ENCODE data around the gene MMP19.

MMP19 gene

DNA sequence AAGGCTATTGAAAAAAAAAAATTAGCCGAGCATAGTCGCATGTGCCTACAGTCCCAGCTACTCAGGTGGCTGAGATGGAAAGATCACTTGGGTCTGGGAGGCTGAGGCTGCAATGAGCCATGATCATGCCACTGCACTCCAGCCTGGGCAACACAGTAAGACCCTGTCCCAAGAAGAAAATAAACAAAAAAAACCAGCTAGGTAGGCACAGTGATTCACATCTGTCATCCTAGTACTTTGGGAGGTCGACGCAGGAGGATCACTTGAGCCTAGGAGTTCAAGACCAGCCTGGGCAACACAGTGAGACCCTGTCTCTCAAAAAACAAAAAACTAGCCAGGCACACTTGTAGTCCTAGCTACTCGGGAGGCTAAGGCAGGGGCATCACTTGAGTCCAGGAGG, 33.5 kb downstream of the MMP19 start:
- DNase-seq: no peak

DNA sequence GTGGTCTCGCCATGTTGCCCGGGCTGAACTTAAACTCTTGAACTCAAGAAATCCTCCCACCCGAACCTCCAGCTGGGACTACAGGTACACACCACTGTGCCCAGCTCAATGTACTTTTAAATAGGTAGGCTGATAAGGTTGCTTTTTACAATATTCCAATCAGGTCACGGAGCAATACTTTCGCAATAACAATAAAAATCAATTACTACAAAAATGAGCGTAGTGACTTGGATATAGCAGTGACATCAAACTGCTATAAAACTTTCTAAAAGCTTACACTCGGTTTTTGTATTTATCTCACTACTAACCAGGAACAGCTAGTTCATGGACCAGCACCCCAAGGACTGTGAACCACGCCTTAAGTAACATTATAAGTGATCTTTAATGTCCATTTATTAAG, 35.8 kb downstream of the MMP19 start:
- DNase-seq: no peak

DNA sequence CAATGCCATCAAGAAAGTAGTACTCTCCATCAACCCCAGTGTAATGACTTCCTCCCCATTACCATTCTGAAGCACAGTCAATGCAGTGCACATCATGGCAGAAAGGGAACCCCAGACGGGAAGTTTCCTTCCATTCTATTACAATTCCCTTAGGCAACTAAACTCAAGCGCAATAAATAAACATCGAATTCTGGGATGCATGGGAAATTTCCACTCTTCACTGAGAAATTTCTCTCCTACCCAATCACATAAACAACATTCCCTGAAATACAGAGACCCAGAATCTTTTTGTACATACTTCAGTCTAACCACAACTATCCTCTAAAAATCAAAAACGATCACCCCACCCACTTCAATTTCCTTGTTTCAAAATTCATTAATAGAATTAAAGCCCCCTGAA, 45.2 kb downstream of the MMP19 start:
- no peak for DNase-seq

DNA sequence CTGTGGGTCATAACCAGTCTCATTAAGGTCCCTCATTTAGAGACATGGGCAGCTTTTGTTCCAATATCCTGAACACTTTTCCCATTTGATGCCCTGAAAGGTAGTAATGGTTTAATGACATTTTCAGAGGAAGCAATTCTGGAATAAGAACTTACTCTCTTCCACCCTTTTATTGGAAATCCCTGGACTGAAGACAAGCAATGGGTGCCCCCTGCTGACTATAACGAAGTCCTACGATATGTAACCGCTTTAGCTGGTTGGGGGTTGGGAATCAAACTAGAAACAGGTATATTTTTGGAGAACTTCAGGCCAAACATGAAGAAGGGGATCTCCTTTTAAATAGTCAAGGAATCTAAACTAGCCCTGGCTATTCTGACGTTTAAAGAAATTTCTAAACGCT, 45.7 kb downstream of the MMP19 start:
- DNase-seq: no peak

DNA sequence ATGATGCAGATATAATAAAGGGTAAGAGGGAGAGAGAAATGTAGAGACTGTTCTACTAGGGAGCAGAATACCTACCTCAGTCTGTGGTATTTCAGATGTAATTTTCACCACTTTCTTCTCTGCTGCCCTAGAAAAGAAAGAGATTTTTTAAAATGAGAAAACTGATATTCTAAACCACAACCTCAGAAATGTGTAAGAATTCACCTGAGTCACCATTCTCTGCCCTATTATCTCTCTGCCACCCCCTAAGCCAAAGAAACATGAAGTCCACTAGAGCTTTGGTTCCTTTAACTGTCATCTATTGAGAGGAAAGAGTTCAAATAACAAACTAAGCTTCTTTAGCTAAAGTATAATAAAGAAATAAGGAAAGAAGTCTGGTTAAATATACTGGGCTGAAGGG, 46.8 kb downstream of the MMP19 start:
- DNase-seq: no peak

DNA sequence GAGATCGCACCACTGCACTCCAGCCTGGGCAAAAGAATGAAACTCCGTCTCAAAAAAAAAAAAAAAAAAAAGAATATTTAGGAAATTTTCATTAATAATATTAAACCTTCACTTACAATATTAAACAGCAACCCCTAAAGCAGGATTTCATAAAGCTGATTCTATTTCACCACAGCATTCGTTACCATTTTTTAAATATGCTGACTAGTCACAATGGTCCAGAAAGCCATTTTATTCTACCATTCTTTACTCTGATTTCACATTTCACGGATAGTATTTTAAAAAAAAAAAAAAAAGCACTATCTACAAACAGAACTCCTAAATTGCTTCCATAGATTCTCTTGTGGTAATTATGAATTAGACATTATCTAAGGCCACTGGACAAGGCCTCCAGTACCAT, 52.8 kb downstream of the MMP19 start:
- DNase-seq: no peak

DNA sequence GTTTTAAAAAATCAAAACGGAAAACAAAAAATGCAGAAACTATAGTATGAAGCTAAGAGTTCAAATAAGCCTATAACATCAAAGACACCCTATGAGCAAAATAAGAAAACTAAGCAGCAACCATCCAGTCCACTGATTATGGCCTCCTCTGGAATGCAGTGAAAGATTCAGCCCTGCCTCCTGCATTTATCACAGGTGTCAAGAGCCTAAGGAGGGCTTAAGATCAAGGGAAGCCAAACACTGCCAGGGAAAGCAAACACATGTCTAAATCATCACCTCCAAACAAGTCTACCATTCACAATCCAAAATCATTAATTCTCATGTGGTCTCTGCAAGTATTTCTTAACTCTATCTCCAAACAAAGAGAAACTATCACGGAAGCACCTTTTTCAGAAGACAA, 53.6 kb downstream of the MMP19 start:
- DNase-seq: no peak

DNA sequence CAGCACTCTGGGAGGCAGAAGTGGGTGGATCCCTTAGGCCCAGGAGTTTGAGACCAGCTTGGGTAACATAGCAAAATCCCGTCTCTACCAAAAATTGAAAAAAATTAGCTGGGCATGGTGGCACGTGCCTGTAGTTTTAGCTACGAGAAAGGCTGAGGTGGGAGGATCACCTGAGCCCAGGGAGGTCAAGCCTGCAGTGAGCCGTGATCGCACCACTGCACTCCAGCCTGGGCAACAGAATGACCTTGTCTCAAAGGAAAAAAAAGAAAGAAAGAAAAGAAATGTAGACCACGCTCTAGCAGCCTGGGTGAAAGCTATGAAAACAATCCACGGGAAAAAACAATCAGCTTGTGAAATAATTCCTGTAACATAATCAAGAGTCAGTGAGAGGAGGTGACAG, 54.2 kb downstream of the MMP19 start:
- no peak for DNase-seq
